Mononuclear cell (primary cell): ENCODE results near the gene SEPTIN10. TPM values are rescaled to one million over a fixed set of nuclear protein-coding genes. Genes with fewer than 3 reads are reported as not detected.

ENCODE experiments used
- H3K27me3 ChIP-seq: 2 replicates; pipeline ENCODE4 v1.6.0; 2011; ENCODE audit warnings: low read length, control low read depth; ENCODE audit not compliant: insufficient read depth
- H3K4me1 ChIP-seq: 2 replicates; pipeline ENCODE4 v1.5.1; 2011; ENCODE audit warnings: mild to moderate bottlenecking, low read length, control low read depth; ENCODE audit not compliant: insufficient read depth
- H3K4me3 ChIP-seq: 2 replicates; pipeline ENCODE4 v1.5.1; 2011; ENCODE audit warnings: mild to moderate bottlenecking, low read length, moderate library complexity
- H3K9me3 ChIP-seq: 2 replicates; pipeline ENCODE4 v1.5.1; 2011; ENCODE audit warnings: low read depth, mild to moderate bottlenecking, control low read depth, low read length
- total RNA-seq: library from RNA; depleted of rRNA; stranded (reverse); fragments of >200 nt; gene quantifications from one replicate; pipeline ENCODE4 v1.2.3, GENCODE V29; 2012

The SEPTIN10 gene
- total RNA-seq, 1 donor: 3.7 TPM

GRCh38 chr2:109516445-109517117 lies 97.2 kb downstream of the SEPTIN10 start:
- Histone ChIP-seq H3K9me3 (no peaks in the 10 kb centered on the region), H3K4me1 (no peaks in the 10 kb centered on the region), H3K27me3 (no peaks in the 10 kb centered on the region), H3K4me3 (no peak overlapping the region)

GRCh38 chr2:109514857-109515256 lies 98.9 kb downstream of the SEPTIN10 start:
- Histone ChIP-seq H3K4me1 (no peaks in the 10 kb centered on the region), H3K27me3 (no peaks in the 10 kb centered on the region), H3K4me3 (no peak overlapping the region), H3K9me3 (no peaks in the 10 kb centered on the region)

- H3K9me3 ChIP-seq: no peaks in the 10 kb centered on the region
- H3K4me3 ChIP-seq: no peak overlapping the region
Observed at GRCh38 chr2:109513749-109514588, 99.8 kb downstream of the SEPTIN10 start.

GRCh38 chr2:109513230-109513629 lies 100.5 kb downstream of the SEPTIN10 start:
- Histone ChIP-seq H3K9me3 (no peaks in the 10 kb centered on the region), H3K4me3 (no peak overlapping the region), H3K4me1 (no peaks in the 10 kb centered on the region), H3K27me3 (no peaks in the 10 kb centered on the region)

More at GRCh38 chr2:109513749-109514588, 99.8 kb downstream of the SEPTIN10 start:
- H3K27me3 ChIP-seq: no peaks in the 10 kb centered on the region
- no peaks in the 10 kb centered on the region for H3K4me1 ChIP-seq

- Histone ChIP-seq H3K27me3 (no peaks in the 10 kb centered on the region), H3K9me3 (no peaks in the 10 kb centered on the region), H3K4me1 (no peaks in the 10 kb centered on the region), H3K4me3 (no peak overlapping the region)
Observed at GRCh38 chr2:109512076-109512475, 101.7 kb downstream of the SEPTIN10 start.

- Histone ChIP-seq H3K27me3 (no peaks in the 10 kb centered on the region), H3K4me3 (no peak overlapping the region), H3K4me1 (no peaks in the 10 kb centered on the region), H3K9me3 (no peaks in the 10 kb centered on the region)
Observed at GRCh38 chr2:109511168-109511567, 102.6 kb downstream of the SEPTIN10 start.

GRCh38 chr2:109510136-109511028 lies 103.4 kb downstream of the SEPTIN10 start:
- no peaks in the 10 kb centered on the region for H3K4me1 ChIP-seq
- no peaks in the 10 kb centered on the region for H3K9me3 ChIP-seq
- no peaks in the 10 kb centered on the region for H3K27me3 ChIP-seq
- no peak overlapping the region for H3K4me3 ChIP-seq

GRCh38 chr2:109508556-109508955 lies 105.2 kb downstream of the SEPTIN10 start:
- Histone ChIP-seq H3K4me3 (no peak overlapping the region), H3K9me3 (no peaks in the 10 kb centered on the region), H3K27me3 (no peaks in the 10 kb centered on the region), H3K4me1 (no peaks in the 10 kb centered on the region)

- Histone ChIP-seq H3K4me1 (no peaks in the 10 kb centered on the region), H3K4me3 (no peak overlapping the region), H3K27me3 (no peaks in the 10 kb centered on the region), H3K9me3 (no peaks in the 10 kb centered on the region)
Observed at GRCh38 chr2:109507828-109508227, 105.9 kb downstream of the SEPTIN10 start.

GRCh38 chr2:109507217-109507616 lies 106.5 kb downstream of the SEPTIN10 start:
- H3K4me1 ChIP-seq: no peaks in the 10 kb centered on the region
- no peak overlapping the region for H3K4me3 ChIP-seq
- no peaks in the 10 kb centered on the region for H3K27me3 ChIP-seq
- H3K9me3 ChIP-seq: no peaks in the 10 kb centered on the region

- Histone ChIP-seq H3K9me3 (no peaks in the 10 kb centered on the region), H3K27me3 (no peaks in the 10 kb centered on the region), H3K4me3 (no peak overlapping the region), H3K4me1 (no peaks in the 10 kb centered on the region)
Observed at GRCh38 chr2:109503191-109503590, 110.6 kb downstream of the SEPTIN10 start.

- no peaks in the 10 kb centered on the region for H3K27me3 ChIP-seq
- H3K4me1 ChIP-seq: no peaks in the 10 kb centered on the region
- no peak overlapping the region for H3K4me3 ChIP-seq
- no peaks in the 10 kb centered on the region for H3K9me3 ChIP-seq
Observed at GRCh38 chr2:109501461-109501860, 112.3 kb downstream of the SEPTIN10 start.

- H3K4me3 ChIP-seq: no peak overlapping the region
- no peaks in the 10 kb centered on the region for H3K27me3 ChIP-seq
- H3K4me1 ChIP-seq: no peaks in the 10 kb centered on the region
- H3K9me3 ChIP-seq: no peaks in the 10 kb centered on the region
Observed at GRCh38 chr2:109500910-109501309, 112.9 kb downstream of the SEPTIN10 start.

GRCh38 chr2:109499566-109499965 lies 114.2 kb downstream of the SEPTIN10 start:
- Histone ChIP-seq H3K9me3 (no peaks in the 10 kb centered on the region), H3K27me3 (no peaks in the 10 kb centered on the region), H3K4me1 (no peaks in the 10 kb centered on the region), H3K4me3 (no peak overlapping the region)

- H3K9me3 ChIP-seq: no peaks in the 10 kb centered on the region
- no peaks in the 10 kb centered on the region for H3K4me1 ChIP-seq
- H3K4me3 ChIP-seq: no peak overlapping the region
- no peaks in the 10 kb centered on the region for H3K27me3 ChIP-seq
Observed at GRCh38 chr2:109498906-109499305, 114.9 kb downstream of the SEPTIN10 start.
